ENCODE measurements around the gene ARFIP1.

The ARFIP1 gene

GRCh38 chr4:152936446-152937335, 156.9 kb downstream of the ARFIP1 start:
- Histone ChIP-seq H3K4me3 (ENCODE audit: low read depth, low read length) (peak overlapping the region; percentile 67), H3K4me1 (ENCODE audit: control insufficient read depth, insufficient read depth, low read length) (no peaks in the 10 kb centered on the region), H3K36me3 (ENCODE audit: control insufficient read depth in 2 of 2, insufficient read depth in 1 of 2, low read length in 2 of 2) (no peaks in the 10 kb centered on the region), H3K9me3 (ENCODE audit: control insufficient read depth, insufficient read depth, low read depth, low read length) (no peaks in the 10 kb centered on the region), H3K27ac (ENCODE audit: extremely low read depth, low read depth, low read length) (peak overlapping the region; percentile 22; the same call in 1 of the 2 replicates)
- POLR2A ChIA-PET, result interaction anchor here (1.1 kb wide), 1 partner anchor 55 kb away, joined by 3 read pairs; no protein-coding TSS in a partner anchor
- TF ChIP-seq ZBTB1 (tag by site-specific recombination; IDR thresholded peaks at IDR 0.05), result 0 out of 2 replicates have a peak, but pooled peaks have one; percentile 6
- TF ChIP-seq ZBTB48 (tag by site-specific recombination; IDR thresholded peaks at IDR 0.05), result peak; percentile 97
- TF ChIP-seq WT1 (tag by site-specific recombination; IDR thresholded peaks at IDR 0.05), result no peak
- TF ChIP-seq PATZ1 (tag by site-specific recombination; IDR thresholded peaks at IDR 0.05), result peak; percentile 74
- peak; percentile 10 for TF ChIP-seq ZBTB20 (tag by site-specific recombination; IDR thresholded peaks at IDR 0.05)
- peak; percentile 14; the same call in 1 of the 2 replicates for TF ChIP-seq ZBTB10 (tag by site-specific recombination; IDR thresholded peaks at IDR 0.05)
- TF ChIP-seq ZNF335 (tag by site-specific recombination; conservative IDR thresholded peaks at IDR 0.05), result peak; percentile 89
- no peak for TF ChIP-seq ZSCAN18 (tag by site-specific recombination; IDR thresholded peaks at IDR 0.05)
- 0 out of 2 replicates have a peak, but pooled peaks have one; percentile 36 for TF ChIP-seq KLF16 (tag by site-specific recombination; IDR thresholded peaks at IDR 0.05)
- peak; percentile 77 for TF ChIP-seq ZNF341 (tag by site-specific recombination; IDR thresholded peaks at IDR 0.05; ENCODE audit: low read depth)
- peak; percentile 75 for TF ChIP-seq ZBTB26 (tag by site-specific recombination; optimal IDR thresholded peaks at IDR 0.05)
- TF ChIP-seq ZNF530 (tag by site-specific recombination; IDR thresholded peaks at IDR 0.05; ENCODE audit: low read depth), result no peak
- TF ChIP-seq ZNF600 (tag by site-specific recombination; IDR thresholded peaks at IDR 0.05), result peak; percentile 38; the same call in 1 of the 2 replicates
- TF ChIP-seq ZNF10 (tag by site-specific recombination; IDR thresholded peaks at IDR 0.05), result peak; percentile 94
- CTCF ChIA-PET, result interaction anchor here (0.7 to 1.1 kb wide), 2 partner anchors 206 to 309 kb away, joined by 3 read pairs; no protein-coding TSS in a partner anchor
